Activated T-cell treated with anti-CD3 and anti-CD28 coated beads, Interleukin-2, amount 50 U/mL, for 48 hours (primary cell): ENCODE results near the gene ADGRV1.
"Not testable (repeated sequence)": the region's sequence is repeated elsewhere in the genome, so short reads cannot be mapped to it uniquely, and the experiment has no call there.

Experiments used
- DNase-seq, 2 experiments: peaks; one replicate each; pipeline ENCODE4 v3.0.0-alpha.2; 2020

The ADGRV1 gene

DNA sequence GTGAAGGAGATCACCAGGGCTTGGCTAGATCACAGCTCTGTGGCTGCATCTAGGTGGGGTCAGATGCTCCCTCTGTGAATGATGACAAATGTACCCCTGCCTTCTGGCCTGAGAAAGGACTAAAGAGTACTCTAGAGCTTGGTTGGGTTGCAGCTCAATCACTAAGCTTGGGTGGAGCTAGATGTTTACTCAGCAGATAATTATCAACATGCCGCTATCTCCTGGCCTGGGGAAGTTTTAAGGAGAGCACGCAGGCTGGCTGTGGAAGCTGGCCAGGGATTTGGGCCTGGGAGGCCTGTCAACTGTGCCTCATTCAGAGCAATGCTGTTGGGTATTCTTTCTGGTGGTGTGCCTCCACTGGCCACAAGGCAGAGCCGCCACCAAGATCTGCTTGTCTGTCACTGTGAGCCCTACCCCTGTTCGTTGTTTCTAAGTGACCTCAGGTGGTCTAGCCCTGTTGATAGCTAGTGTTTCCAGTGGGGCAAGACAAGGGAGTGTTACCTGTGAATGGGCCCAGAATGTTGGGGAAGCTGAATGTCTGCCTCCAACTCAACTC is 181.7 kb downstream of the ADGRV1 start:
- no peak for DNase-seq

DNA sequence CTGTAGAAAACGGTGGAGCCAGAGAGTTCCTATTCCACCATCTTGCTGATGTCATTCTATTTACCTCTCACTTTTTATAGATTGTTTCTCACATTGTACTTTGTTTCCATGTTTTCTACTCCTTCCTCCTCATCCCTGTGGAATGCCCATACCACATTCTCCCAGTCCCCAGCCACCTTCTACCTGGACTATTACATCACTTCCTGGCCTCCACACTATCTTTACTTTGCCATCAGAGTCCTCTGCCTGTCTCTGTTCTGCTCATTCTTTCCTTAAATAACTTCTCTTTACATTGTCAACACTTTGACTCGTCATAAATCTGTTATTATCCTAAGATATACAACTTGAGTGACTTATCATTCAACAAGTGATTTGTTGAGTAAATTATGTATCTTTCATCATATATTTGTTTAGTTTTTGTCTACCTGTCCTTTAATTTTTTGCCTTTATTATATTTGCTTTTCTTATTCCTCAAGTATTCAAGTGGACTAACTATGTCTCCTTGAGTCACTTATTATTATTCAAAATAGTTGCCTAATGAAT is 182.5 kb downstream of the ADGRV1 start:
- no peak for DNase-seq

DNA sequence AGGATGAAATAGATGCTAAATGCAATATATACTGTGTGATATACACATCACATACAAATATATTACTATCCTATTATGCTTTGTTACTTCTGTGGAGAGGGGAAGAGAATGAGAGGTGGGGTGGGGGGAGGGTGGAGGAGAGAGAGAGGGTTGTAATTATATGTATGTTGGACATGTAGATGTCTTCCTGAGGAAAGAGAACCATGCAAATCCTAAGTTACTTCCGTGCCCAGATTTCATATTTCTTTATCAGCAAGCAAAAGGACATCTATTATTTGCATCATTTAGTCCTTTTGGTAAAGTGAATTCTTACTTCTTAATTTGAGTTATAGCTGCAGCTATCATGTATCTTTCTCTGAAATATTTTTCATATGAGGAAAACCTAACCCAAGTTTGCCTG is 187.5 kb downstream of the ADGRV1 start:
- no peak for DNase-seq

DNA sequence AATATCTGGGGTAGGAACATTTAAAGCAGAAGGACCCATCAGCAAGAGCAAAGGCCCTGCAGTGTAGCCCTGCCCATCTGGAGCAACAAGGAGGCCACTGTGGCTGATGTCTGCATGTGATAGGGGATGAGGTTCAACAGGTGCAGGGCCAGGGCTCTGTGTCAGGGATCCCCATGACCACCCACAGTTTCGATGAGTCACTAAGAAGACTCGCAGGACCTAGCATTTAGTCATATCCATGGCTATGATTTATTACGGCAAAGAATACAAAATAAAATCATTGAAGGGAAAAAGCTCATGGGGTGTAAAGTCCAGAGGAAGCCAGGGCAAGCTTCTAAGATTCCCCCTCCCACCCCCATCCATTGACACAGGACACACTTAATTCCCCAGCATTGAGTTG is 188.6 kb downstream of the ADGRV1 start:
- DNase-seq, result no peak

DNA sequence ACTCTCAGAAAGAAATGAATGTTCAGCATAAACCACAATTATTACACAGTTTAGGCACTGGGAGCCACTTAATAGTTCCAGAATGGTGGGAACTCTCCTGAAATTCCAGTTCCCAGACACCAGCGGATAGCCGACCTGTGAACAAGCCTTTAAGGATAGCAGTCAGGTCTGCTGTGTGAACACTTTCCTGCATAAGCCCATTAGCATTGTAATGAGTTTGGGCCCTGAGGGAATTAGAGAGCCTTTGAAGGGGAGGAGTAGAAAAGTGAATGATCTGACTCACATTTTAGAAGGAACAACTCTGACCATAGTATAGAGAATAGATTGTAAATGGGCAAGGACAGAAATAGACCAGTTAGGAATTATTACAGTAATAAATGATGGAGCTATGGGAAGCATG is 189.1 kb downstream of the ADGRV1 start:
- no peak for DNase-seq

DNA sequence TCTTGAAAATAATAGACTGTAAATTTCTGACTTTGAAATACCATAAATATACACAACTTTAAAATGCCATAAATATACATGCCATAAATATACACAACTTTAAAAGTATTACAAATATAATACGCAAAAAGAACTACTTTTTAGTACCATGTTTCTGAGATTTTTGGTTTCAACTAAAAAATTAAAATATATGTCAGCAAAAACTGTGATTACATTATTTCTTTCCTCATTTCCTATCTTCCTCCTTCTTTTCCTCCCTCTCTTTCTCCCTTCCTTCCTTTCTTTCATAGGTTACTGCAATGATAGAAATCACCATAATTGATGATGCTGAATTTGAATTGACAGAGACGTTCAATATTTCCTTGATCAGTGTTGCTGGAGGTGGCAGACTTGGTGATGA is 200.5 kb downstream of the ADGRV1 start:
- DNase-seq, result no peak

DNA sequence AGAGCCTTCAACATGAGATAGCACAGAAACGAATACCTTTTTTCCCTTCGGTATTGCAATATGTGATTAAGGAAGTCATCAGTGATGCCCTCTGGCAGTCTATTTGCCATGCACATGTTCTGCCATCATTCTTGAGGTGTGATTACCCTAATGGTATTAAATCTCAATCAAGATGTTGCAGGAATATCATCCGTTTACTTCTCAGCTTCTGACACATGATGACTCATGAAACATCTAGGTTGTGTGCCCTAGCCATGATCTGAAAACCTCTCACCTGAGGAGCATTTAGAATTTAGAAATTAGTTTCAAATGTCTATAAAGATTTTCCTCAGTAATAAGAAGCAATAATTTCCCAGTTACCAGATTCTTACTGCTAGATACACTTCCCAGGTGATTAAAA is 209.1 kb downstream of the ADGRV1 start:
- DNase-seq, result no peak

DNA sequence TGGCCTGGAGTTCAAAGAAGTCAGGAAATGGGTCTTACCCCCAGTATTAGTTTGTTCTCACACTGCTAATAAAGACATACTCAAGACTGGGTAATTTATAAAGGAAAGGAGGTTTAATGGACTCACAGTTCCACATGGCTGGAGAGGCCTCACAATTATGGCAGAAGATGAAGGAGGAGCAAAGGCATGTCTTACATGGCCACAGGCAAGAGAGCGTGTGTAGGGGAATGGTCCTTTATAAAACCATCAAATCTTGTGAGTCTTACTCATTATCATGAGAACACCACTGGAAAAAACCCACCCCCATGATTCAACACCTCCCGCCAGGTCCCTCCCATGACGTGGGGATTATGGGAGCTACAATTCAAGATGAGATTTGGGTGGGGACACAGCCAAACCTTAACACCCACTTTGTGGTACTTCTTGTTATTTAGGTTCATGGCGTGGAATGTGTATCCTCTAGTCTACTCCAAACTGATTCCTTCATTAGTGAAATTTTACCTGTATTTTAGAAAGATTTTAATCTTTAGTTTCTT is 211.5 kb downstream of the ADGRV1 start:
- not testable (repeated sequence) for DNase-seq

DNA sequence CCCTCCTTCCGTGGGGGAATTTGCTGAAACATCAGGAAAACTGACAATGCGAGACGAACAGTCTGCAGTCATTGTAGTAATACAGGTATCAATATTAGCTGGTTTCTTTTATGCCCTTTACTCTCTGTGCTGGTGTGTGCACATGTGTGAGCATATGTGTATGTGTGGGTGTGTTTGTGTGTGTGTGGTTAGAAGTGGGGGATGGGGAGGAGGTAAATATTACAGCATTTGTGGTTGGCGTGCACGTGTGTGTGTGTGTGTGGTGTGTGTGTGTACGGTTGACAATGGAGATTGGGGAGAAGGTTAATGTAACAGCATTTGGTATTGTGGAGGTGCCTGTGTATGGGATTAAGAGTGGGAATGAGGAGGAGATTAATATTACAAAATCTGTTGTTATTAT is 219.4 kb downstream of the ADGRV1 start:
- no peak for DNase-seq

DNA sequence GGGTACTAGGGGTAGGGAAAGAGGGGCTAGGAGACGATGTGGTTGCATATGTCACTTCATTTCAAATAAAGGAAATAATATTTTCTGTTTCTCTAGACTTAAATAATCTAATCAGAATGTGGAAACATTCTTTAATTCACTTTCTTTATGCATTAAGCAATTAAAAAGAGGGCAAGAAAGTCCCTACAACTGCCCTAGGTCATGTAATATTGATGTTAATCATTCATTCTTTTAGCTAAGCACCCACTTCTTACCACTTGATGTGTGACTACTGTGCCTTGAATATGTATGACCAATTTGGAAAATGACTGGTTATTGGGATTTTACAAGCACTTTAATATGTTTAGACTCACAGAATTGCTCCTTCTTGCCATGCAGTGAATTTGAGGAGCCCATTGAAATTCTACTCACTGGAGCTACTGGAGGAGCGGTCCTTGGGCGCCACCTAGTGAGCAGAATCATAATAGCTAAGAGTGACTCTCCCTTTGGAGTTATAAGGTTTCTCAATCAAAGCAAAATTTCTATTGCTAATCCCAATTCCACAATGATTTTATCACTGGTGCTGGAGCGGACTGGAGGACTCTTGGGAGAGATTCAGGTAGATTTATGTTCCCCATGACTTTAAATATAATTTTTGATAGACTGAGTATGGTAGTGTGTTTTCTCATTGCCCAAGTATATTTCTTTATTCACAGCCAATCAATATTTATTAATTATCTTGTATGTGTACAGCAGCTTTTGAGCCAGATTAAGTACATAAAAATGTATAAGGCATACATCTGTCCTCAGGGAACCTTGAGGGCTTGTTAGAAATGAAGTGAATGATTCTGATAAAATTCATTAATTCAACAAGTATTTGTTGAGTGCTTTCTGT is 225.1 kb downstream of the ADGRV1 start:
- peak; percentile 72 to 73 for DNase-seq

DNA sequence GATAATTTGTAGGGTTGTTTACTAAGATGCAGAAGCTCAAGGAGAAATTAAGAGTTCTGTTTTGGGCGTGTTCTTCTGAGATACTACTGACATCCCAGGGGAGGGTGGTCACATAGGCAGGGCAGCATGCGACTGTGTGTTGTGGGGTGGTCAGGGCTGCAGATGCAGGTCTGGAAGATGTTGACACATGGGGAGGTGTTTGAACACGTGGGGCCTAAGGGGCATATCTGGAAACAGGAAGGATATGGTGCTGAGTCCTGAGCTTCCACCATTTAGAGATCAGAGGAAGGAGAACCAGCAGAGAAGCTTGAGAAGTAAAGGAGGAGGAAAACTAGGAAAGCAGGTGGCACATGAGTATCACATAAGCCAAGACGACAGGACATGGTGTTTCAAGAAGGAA is 228.2 kb downstream of the ADGRV1 start:
- no peak for DNase-seq

DNA sequence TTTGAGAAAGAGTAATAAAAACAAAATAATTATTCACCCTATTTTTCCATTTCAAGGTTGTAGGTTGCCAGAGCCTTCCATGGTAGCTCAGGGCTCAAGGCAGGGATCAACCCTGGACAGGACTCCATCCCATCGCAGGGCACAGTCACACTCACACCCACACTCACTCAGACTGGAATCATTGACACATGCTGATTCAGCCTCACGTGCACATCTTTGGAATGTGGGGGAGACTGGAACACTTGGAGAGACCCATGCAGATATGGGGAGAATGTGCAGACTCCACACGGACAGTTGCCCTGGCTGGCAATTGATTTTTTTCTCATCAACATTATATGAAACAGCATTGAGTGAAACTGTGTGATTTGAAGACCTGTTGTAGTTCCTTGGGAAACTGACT is 234.1 kb downstream of the ADGRV1 start:
- no peak for DNase-seq

DNA sequence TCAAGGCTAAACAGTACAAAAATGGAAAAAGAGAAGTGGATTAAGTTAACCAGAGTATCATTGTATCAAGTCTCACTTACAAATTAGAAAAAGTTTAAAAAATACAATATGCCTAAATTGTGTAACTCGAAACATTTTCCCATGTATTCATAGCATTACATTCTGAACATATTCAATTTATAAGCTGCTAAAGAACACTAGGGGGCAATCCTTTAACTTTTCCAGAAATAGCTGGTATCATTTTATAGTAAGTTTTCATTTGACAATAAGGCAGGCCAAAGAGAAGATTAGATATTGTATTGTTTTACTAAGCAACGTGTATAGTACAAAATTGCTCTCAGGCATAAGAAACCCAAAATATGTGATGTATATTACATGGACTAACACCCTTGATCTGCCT is 234.6 kb downstream of the ADGRV1 start:
- DNase-seq, result no peak

DNA sequence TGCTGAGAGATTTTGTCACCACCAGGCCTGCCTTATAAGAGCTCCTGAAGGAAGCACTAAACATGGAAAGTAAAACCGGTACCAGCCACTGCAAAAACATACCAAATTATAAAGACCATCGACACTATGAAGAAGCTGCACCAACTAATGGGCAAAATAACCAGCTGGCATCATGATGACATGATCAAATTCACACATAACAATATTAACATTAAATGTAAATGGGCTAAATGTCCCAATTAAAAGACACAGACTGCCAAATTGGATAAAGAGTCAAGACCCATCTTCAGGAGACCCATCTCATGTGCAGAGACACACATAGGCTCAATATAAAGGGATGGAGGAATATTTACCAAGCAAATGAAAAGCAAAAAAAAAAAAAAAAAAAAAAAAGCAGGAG is 238.3 kb downstream of the ADGRV1 start:
- not testable (repeated sequence) for DNase-seq

DNA sequence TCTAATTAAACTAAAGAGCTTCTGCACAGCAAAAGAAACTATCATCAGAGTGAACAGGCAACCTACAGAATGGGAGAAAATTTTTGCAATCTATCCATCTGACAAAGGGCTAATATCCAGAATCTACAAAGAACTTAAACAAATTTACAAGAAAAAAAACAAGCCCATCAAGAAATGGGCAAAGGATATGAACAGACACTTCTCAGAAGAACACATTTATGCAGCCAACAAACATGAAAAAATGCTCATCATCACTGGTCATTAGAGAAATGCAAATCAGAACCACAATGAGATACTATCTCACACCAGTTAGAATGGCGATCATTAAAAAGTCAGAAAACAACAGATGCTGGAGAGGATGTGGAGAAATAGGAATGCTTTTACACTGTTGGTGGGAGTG is 241.5 kb downstream of the ADGRV1 start:
- not testable (repeated sequence) for DNase-seq

DNA sequence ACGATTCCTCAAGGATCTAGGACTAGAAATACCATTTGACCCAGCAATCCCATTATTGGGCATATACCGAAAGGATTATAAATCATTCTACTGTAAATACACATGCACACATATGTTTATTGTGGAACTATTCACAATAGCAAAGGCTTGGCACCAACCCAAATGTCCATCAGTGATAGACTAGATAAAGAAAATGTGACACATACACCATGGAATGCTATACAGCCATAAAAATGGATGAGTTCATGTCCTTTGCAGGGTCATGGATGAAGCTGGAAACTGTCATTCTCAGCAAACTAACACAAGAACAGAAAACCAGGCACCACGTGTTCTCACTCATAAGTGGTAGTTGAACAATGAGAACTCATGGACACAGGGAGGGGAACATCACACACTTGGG is 241.9 kb downstream of the ADGRV1 start:
- DNase-seq, result not testable (repeated sequence)

DNA sequence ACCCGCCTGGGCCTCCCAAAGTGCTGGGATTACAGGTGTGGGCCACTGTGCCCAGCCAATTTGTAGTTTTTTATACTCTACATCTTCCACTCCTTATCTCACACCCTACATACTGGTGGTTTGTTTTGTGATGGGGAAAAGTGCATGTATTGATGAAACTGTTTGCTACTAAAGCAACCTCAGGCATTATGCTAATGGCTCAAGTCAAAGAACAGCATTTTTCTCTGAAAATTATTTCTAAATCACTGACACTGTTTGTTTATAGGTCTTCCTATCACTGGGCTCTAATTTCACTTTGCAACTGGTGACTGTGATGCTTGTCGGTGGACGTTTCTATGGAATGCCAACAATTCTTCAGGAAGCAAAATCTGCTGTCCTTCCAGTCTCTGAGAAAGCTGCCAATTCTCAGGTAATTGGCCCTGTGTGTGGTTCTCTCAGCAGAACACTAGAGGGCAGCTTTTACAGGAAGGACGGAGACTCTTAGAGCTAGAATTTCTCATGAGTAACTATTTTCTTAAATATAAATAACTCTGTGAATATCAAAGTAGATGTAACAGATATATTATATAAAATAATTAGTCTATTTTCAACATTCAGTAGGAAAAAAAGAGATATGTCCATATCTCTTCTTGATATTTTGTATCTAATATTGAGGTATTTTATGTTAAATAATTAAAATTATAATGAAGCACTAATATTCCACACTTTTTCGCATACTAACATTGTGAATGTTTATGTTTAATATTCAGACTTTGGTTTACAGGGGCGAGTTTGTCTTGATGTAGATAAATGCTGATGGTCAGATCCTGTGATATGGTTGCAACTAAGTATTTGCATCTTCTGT is 244.1 kb downstream of the ADGRV1 start:
- peak in 1 of 2 experiments; percentile 19 for DNase-seq

DNA sequence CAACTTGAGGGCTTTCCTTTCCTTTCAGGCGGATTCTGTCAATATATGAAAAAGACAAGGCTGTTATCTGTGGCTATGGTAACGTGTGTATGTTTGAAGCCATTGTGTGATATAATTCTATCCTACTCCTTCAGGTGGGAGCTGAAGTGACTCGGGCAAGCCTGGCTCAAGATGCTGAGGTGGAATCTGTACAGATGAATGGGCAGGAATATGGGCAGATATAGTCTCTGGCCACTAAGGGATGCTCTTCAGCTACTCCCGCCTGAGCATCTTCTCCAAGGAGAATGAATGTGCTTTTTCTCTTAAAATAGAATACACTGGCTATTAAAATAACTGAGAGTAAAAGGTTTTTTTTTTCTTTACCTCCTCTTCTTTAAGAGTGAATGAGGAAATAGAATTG is 244.8 kb downstream of the ADGRV1 start:
- no peak for DNase-seq

DNA sequence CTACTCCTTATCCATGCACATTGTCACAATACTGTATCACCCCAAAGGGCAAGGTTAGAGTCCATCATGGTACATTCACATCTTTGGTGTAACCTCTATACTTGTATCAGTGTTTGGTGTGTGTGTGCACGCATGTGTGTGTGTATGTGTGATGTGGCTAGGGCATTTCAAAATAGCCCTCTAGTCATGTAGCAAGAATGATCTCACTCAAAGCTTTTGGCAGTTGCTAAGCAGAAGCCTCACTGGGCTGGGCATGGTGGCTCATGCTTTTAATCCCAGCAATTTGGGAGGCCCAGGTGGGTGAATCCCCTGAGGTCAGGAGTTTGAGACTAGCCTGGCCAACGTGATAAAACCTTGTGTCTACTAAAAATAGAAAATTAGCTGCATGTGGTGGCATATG is 245.3 kb downstream of the ADGRV1 start:
- no peak for DNase-seq

DNA sequence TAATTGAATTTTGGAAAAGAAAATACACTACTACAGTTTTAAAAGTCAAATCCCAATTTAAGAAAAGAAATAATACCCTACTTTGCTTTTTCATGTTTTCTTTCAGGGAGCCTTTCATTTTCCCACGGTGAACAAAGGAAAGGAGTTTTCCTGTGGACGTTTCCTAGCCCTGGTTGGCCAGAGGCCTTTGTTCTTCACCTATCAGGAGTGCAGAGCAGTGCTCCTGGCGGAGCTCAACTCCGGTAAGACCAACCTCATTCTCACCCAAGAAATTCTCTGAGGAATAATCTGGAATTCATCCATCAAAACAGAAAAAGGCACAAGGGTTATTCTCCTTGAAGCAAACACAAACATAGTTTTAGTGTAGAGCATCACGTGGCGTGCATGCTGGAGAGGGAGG is 248.9 kb downstream of the ADGRV1 start:
- DNase-seq, result no peak

DNA sequence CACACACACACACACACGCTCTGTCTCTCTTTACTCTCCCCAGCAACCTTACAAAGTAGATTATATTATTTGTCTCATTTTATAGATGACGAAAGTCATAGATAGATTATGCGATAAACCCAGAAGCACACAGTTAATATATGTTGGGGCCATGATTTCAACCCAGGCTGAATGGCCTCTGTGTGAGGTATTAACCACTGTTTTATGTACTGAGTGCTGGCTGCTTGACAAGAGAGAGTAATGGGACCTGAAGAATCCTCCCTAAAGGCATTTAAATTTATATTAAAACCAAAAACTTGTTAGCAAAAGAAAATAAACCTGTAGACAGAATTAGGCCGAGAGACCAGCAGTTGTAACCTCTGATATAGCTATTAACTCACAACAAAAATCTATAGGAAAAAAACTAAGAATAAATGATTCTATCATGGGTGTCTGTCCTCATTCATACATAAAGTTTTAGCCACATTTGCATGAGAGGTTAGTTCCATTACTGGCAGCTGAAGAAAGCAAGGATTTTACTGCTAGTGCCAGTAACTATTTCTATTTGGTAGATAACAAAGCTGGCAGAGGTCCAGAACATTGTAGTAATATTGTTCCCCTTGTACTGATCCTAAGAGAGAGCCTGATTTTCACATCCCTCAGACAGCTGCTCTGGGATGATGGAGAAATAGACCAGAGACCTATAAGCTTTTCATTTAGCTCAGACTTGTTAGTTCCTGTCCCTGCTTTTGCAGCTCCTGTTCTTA is 250.9 kb downstream of the ADGRV1 start:
- DNase-seq, result no peak

DNA sequence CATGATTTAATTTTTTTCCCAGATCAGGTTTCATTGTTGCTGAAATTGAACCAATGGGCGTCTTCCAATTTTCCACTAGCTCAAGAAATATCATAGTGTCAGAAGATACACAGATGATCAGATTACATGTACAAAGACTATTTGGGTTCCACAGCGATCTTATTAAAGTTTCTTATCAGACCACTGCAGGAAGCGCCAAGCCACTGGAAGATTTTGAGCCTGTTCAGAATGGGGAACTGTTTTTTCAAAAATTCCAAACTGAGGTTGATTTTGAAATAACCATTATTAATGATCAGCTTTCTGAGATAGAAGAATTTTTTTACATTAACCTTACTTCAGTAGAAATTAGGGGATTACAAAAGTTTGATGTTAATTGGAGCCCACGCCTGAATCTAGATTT is 251.6 kb downstream of the ADGRV1 start:
- no peak for DNase-seq

DNA sequence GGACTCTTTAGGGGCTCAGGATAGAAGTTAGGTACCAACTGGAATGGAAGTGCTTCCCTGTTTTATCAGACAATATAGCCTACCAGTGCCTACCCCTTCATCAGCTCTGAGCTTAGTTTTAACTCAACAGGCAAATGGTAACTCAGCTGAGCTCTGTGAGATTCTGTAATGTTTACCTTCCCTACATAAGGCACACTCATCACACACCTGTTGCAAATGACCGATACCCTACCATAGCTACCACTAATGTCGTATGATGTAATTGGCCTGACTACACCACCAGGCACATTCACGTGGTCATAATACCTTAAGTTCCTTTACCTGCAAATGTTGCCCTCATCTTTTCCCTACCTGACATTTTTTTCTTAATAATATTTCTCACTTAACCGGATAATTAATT is 254.8 kb downstream of the ADGRV1 start:
- DNase-seq, result no peak
